Fibroblast of lung (primary cell): Measurements from ENCODE around the gene CFAP46.
"Not testable (repeated sequence)": the region's sequence is repeated elsewhere in the genome, so short reads cannot be mapped to it uniquely, and the experiment has no call there.

ENCODE experiments used
- EZH2 ChIP-seq: IDR thresholded peaks from 2 replicates; pipeline ENCODE4 v1.5.1; 2012; ENCODE audit warnings: low read length, control low read depth, mild to moderate bottlenecking; ENCODE audit errors: missing control alignments
- TF ChIP-seq, protein P1 (sequence below), 2 donors: IDR thresholded peaks in 1 of 2; conservative IDR thresholded peaks in 1 of 2; 1 replicate in 1 of 2; 2 replicates in 1 of 2; pipeline ENCODE4 v1.5.1; 2011 to 2012; ENCODE audit warnings: low read length in 2 of 2, control low read depth in 1 of 2, inconsistent platforms in 1 of 2, low read depth in 1 of 2, mild to moderate bottlenecking in 1 of 2

DNA sequence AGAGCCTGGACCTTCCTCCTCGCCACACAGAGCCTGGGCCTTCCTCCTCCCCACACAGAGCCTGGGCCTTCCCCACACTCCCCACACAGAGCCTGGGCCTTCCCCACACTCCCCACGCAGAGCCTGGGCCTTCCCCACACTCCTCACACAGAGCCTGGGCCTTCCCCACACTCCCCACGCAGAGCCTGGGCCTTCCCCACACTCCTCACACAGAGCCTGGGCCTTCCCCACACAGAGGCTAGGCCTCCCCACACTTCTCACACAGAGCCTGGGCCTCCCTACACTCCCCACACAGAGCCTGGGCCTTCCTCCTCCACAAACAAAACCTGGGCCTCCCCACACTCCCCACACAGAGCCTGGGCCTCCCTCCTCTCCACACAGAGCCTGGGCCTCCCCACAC lies 11.7 kb downstream of the CFAP46 start:
- TF ChIP-seq, protein P1, sequence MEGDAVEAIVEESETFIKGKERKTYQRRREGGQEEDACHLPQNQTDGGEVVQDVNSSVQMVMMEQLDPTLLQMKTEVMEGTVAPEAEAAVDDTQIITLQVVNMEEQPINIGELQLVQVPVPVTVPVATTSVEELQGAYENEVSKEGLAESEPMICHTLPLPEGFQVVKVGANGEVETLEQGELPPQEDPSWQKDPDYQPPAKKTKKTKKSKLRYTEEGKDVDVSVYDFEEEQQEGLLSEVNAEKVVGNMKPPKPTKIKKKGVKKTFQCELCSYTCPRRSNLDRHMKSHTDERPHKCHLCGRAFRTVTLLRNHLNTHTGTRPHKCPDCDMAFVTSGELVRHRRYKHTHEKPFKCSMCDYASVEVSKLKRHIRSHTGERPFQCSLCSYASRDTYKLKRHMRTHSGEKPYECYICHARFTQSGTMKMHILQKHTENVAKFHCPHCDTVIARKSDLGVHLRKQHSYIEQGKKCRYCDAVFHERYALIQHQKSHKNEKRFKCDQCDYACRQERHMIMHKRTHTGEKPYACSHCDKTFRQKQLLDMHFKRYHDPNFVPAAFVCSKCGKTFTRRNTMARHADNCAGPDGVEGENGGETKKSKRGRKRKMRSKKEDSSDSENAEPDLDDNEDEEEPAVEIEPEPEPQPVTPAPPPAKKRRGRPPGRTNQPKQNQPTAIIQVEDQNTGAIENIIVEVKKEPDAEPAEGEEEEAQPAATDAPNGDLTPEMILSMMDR (conservative IDR thresholded peaks at IDR 0.05 in 1 of 2, IDR thresholded peaks at IDR 0.05 in 1 of 2; ENCODE audit: low read depth in 1 of 2, low read length in 2 of 2): not testable (repeated sequence)
- TF ChIP-seq EZH2: not testable (repeated sequence)
